Omental fat pad (tissue), 4 donors: ENCODE results near the gene OR5K3. TPM values are rescaled to one million over a fixed set of nuclear protein-coding genes. Genes with fewer than 3 reads are reported as not detected.

Source experiments
- ATAC-seq: fragments of 150-250 bp; one replicate; pipeline ENCODE4 v1.9.1; 2016; ENCODE audit warnings: mild to moderate bottlenecking, moderate library complexity; ENCODE audit not compliant: low FRiP score
- DNase-seq: peaks from one replicate; pipeline ENCODE4 v3.0.0-alpha.2; 2019; ENCODE audit warnings: low spot score
- total RNA-seq, 4 donors: library from RNA; depleted of rRNA; stranded (reverse); fragments of >200 nt; gene quantifications; one replicate each; pipeline ENCODE4 v1.1.0, GENCODE V29; 2016
- TF ChIP-seq, protein P1 (sequence below), 3 donors: fragments of 450-650 bp; IDR thresholded peaks; one replicate each; pipeline ENCODE4 v1.5.1; 2016 to 2017; ENCODE audit warnings: antibody characterized with exemption in 3 of 3, mild to moderate bottlenecking in 3 of 3, moderate library complexity in 2 of 3

The OR5K3 gene
- total RNA-seq, 4 donors from 2014 or later = not detected

DNA sequence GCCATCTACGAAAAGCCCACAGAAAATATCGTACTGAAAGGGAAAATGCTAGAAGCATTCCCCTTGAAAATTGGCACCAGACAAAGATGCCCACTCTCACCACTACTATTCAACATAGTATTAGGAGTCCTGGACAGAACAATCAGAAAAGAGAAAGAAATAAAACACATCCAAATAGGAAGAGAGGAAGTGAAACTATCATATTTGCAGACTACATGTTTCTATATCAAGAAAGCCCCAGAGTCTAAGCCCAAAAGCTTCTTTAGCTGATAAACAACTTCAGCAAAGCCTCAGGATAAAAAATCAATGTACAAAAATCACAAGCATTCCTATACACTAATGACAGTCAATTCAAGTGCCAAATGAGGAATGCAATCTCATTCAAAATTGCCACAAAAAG, 15.6 kb downstream of the OR5K3 start:
- ATAC-seq (no peak), DNase-seq (no peak)
- TF ChIP-seq, protein P1, sequence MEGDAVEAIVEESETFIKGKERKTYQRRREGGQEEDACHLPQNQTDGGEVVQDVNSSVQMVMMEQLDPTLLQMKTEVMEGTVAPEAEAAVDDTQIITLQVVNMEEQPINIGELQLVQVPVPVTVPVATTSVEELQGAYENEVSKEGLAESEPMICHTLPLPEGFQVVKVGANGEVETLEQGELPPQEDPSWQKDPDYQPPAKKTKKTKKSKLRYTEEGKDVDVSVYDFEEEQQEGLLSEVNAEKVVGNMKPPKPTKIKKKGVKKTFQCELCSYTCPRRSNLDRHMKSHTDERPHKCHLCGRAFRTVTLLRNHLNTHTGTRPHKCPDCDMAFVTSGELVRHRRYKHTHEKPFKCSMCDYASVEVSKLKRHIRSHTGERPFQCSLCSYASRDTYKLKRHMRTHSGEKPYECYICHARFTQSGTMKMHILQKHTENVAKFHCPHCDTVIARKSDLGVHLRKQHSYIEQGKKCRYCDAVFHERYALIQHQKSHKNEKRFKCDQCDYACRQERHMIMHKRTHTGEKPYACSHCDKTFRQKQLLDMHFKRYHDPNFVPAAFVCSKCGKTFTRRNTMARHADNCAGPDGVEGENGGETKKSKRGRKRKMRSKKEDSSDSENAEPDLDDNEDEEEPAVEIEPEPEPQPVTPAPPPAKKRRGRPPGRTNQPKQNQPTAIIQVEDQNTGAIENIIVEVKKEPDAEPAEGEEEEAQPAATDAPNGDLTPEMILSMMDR (IDR thresholded peaks at IDR 0.05) = no peak

DNA sequence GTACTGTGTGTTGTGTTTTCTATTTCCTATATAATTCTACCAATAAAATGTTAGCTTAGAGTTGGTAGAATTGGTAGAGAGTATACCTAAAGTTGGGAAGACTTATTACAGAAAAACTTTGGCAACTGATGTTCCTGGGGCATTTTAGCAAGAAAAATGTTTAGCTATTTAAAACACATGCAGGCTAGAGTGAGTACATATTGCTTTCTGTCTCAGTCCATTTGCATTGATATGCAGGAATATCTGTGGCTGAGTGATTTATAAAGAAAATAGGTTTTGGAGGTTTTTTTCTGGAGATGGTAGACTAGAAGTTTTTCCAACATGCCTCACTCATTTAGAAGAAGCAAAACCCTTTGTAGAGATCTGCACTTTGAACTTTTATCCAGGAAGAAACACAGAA, 42.1 kb downstream of the OR5K3 start:
- TF ChIP-seq, protein P1 (IDR thresholded peaks at IDR 0.05) = no peak
- no peak for DNase-seq
- ATAC-seq = no peak

DNA sequence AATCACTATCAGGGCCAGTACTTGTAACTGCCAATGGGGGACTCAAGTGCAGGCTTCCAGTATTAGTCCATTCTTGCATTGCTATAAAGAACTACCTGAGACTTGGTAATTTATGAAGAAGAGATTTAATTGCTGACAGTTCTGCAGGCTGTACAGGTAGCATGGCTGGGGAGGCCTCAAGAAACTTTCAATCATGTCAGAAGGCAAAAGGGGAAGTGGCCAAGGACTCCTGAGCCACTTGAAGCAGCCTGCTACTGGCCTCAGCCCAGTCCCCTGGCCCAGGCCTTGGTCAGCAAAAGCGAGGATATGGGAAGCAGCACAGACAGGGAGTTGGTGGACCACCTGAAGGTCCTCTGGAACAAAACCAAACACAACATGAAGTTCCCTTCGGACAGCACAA, 43.3 kb downstream of the OR5K3 start:
- TF ChIP-seq, protein P1 (IDR thresholded peaks at IDR 0.05) = no peak
- DNase-seq (no peak), ATAC-seq (no peak)

DNA sequence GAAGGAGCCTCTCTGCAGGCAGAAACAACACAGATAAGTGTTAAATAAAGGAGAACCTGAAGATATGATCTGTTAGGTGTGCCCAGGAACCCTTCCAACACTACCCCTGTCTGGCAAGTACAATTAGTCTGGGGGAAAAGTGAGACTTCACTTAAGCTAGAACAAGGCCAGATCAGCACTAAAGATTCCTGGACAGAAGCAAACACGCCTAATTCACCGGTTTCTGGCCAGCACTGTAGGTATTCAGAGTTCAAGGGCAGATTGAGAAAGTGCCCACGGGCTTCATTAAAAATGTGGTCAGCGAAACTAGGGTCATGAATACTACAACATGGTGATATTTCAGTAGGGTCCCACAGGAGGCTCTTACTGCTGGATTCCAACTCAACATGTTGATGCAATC, 43.9 kb downstream of the OR5K3 start:
- no peak for DNase-seq
- TF ChIP-seq, protein P1 (IDR thresholded peaks at IDR 0.05) = no peak
- no peak for ATAC-seq

DNA sequence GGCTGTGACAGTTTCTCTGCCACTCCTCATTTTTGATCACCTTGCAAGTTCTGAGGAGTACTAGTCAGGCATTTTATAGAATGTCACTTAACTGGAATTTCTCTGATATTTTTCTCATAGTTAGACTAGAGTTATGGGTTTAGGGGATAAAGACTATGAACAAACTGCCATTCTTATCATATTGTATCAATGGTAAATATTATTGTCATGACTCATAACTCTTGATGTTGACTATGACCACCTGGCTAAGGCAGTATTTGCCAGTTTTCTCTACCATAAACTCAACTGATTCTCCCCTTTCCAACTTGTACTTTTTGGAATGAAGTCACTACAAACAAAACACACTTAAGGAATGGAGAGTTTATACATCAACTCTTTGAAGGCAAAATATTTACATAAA, 49.8 kb downstream of the OR5K3 start:
- TF ChIP-seq, protein P1 (IDR thresholded peaks at IDR 0.05) = no peak
- no peak for ATAC-seq
- DNase-seq = no peak

Other genes starting within 250 kb of the OR5K3 start
- gene OR5H14, start 243.2 kb upstream of the OR5K3 start, total RNA-seq = not detected
- gene OR5H15, start 224.0 kb upstream of the OR5K3 start, total RNA-seq = not detected
- gene OR5H6, start 126.4 kb upstream of the OR5K3 start, total RNA-seq = not detected
- gene OR5H2, start 108.2 kb upstream of the OR5K3 start, total RNA-seq = not detected
- gene OR5K4, start 36.8 kb upstream of the OR5K3 start, total RNA-seq = not detected
- not detected for gene OR5K1, start 72.5 kb downstream of the OR5K3 start, total RNA-seq
- gene OR5K2, start 107.0 kb downstream of the OR5K3 start, total RNA-seq = not detected
- gene CLDND1, start 132.2 kb downstream of the OR5K3 start, total RNA-seq = 100 to 1,000 TPM; 116 to 155 (median 139) TPM
- gene GPR15, start 141.3 kb downstream of the OR5K3 start, total RNA-seq = under 1 TPM in 1 of 4 donors, not detected in 3; 0.44 TPM
- 10 to 100 TPM; 10.6 to 27.7 (median 15.1) TPM for gene CPOX, start 202.9 kb downstream of the OR5K3 start, total RNA-seq